Measurements from ENCODE around the gene MARCO. TPM values are rescaled to one million over a fixed set of nuclear protein-coding genes. Genes with fewer than 3 reads are reported as not detected.

The MARCO gene
- total RNA-seq, 1 experiment from 2014 or later: not detected

- no peak for DNase-seq (ENCODE audit: low spot score)
These were observed 62.6 kb downstream of the MARCO start for GRCh38 chr2:119004602-119005001.

GRCh38 chr2:119005051-119005450 is 63.1 kb downstream of the MARCO start:
- DNase-seq (ENCODE audit: low spot score): peak; percentile 44

- DNase-seq (ENCODE audit: low spot score): no peak
These were observed 63.6 kb downstream of the MARCO start for GRCh38 chr2:119005555-119005954.

DNA sequence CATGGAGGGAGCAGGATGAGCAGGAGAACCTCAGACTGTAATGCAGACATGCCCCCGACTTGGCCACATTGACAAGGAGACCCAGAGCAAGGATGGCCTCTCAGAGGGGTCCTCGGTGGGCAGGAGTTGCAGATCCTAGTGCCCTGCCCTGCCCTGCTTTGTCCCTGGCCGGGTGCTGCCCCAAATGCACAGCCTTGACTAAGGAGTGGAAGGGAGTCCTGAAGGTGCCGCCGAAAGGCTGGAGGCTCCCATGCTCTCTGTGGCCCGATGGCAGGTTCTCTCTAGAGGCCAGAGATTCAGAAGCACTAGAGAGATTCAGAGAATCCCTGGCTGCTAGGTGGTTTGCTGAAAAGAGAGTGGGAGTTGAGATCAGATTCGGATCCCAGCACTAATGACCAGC is 64.4 kb downstream of the MARCO start:
- DNase-seq (ENCODE audit: low spot score): no peak

DNA sequence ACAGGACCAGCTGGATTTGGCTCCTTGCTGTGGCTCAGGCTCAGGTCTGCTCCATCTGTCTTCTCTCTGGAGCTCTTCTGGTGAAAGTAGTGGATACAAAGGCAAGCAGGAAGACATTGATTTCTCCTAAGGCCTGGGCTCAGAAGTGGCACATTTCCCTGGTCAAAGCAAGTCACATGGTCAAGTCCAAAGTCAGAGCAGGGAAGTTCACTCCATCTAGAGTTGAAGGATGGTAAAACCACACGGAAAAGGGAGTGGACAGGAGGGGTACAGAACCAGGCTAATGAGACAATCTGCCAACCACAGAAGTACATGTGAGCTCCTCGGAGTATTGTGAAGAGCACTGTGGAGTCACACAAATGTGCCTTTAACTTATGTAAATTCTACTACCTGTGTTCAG is 66.1 kb downstream of the MARCO start:
- DNase-seq (ENCODE audit: low spot score): no peak

DNA sequence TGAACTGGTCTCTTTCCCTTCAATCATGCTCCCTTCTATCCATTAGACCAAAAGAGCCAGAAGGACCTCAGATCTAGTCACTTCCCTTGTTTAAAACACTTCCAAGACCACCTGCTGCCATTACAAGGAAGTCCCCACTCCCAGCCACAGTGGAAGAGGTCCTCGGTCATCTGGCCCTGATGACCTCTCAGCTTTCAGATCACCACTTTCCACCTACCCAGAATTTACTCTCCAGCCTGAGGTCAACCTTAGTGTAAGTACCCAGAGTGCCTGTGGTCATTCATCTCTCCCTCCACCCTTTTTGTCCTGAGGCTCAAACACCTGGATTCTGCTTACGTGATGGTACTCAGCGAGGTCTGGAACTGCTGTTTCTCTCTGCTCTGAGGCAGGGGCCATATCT is 67.1 kb downstream of the MARCO start:
- no peak for DNase-seq (ENCODE audit: low spot score)

- DNase-seq (ENCODE audit: low spot score): no peak
These were observed 68.3 kb downstream of the MARCO start for GRCh38 chr2:119010336-119010735.

DNA sequence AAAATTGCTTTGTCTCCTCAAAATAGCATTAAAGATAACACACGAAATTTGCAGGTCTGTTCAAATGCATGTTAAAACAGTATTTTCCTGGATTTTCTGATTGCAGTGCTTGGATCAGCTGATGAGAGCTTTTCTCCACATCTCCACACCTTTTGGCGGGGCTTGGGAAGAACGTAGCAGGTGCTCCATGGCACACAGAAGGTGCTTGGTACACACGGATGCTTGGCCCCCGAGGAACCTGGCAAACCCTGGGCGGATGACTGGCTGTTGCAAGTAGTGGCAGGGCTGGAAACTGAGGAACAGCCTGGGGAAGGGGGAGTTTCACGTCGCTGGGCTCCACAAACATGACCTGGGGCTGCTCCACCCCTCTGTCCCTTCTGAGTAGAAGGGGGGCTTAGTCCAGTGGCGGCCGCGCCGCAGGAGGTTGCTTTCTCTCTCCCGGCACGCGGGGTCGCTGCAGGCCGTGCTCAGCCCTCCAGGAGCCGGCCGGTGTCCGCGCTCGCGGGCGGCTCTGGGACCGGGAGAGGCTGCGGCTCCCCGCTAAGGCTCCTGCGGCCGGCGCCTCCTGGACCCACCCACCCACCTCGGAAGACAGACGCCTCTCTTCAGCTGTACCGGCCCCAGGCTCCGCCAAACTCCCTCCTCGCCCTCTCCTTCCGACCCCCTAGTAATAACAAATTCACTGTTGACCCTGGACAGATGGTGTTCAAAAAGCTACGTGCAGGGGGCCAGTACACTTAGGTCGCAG is 69.3 kb downstream of the MARCO start:
- DNase-seq (ENCODE audit: low spot score): peak; percentile 27

GRCh38 chr2:119011910-119012209 is 69.9 kb downstream of the MARCO start:
- no peak for DNase-seq (ENCODE audit: low spot score)

DNA sequence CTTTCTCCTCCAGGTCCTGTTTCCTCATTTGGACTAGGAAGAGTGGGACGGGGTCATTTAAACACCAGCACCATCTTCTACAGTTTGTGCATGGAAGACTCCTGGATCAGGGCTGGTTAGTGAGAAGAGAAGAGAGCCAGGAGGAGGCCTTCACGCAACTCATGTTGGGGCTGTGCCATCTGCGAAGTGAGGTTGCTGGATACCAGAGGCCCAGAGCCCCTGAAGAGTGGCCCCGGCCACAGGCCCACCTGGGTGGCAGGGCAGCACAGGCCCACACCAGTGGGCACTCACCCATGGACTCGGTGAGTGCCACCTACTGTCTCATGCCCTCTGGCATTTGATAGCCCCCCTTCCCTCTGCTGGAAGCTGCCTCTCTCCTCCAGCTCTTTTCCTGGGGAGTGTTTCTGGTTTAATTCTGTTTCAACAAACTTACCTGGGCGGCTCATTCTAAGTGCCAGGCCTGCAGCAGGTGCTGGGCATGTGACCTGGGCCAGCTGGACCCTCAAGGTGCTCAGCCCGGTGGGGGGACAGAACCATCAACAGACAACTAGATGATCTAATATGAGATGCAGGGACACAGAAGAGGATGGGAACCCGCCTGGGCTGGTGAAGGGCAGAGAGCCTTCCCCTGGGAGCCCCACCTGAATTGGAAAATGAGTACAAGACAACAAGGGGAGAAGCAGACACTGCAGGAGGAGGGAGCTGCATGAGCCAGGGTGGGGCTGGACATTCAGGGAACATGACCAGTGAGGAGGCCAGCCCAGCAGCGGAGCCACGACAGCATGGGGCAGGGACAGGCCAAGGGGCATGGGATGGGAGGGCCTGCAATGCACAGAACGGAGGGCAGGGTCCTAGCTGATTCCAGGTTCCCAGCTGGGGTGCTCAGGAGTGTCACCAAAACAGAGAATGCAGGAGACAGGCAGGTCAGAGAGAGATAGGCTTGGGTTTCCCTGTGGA is 70.6 kb downstream of the MARCO start:
- no peak for DNase-seq (ENCODE audit: low spot score)

- no peak for DNase-seq (ENCODE audit: low spot score)
These were observed 71.7 kb downstream of the MARCO start for GRCh38 chr2:119013671-119014070.

GRCh38 chr2:119015845-119016244 is 73.9 kb downstream of the MARCO start:
- no peak for DNase-seq (ENCODE audit: low spot score)

DNA sequence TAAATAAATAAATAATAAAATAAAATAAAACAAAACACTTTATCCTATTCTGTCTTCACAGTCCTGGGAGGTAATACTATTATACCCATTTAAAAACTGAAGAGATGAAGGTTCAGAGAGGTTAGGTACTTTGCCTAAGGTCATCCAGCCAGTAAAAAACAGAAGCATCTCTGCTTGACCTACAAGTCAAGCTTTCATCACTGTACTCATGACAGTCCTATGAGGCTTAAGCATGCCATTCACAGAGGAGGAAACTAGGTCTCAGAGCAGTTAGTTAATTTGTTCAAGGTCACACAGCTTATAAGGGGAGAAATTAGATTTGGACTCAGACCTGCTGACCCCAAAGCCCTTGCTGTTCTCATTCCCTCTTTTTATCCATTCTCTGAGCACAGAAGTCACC is 77.5 kb downstream of the MARCO start:
- no peak for DNase-seq (ENCODE audit: low spot score)

DNA sequence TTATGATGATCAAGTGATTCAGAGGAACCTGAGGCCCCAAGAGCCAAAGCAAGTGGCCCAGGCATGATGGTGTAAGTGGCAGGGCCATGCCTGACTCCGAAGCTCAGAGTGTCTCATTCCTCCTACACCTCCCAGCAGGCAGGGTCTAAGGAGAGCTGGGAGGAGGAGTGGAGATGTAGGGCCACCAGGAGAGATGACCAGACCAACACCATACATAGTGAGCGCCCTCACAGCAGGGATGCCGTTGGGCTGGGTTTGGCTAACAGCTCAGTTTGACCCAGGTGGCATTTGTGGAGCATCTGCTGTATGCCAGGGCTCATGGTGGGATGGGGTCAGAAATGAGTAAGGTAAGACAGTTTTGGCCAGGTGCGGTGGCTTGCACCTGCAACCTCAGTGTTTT is 80.7 kb downstream of the MARCO start:
- DNase-seq (ENCODE audit: low spot score): no peak

DNA sequence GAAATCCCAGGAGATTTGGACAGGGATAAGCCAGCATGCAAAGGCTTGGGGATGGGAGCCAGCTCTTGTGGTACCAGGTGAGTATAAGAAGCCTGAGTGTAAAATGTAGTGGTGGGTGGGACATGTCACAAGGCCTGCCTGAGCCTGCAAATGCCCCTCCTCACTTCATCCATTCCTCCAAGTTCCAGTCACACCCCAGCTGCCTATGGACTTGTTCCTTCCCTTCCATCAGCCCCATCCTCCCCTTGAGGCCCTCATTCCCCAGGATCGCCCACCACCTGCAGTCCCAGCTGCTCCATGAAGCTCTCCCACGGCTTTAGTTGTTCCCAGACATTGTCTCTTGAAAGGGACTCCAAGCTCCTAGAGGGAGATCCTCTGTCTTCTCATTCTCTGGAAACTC is 81.5 kb downstream of the MARCO start:
- DNase-seq (ENCODE audit: low spot score): no peak

DNA sequence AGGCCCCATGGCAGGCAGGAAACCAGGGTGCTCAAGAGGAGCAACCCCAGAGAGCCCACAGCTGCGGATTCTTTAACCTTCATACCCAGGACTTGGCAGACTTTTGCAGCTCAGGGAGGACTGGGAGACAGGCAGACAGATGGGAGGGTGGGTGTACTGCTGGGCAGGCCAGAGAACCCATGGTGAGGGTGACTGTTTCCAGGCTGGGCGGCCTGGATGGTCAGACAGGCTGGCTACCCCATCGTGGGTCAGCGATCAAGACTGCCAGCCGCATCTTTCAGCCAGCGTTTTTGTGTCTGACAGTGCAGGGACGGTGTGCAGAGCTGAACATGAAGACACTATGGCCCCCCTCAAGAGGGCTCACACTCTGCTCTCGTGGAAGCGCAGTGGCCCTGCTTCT is 82.2 kb downstream of the MARCO start:
- DNase-seq (ENCODE audit: low spot score): no peak

GRCh38 chr2:119024568-119024967 is 82.6 kb downstream of the MARCO start:
- DNase-seq (ENCODE audit: low spot score): no peak

- no peak for DNase-seq (ENCODE audit: low spot score)
These were observed 83.0 kb downstream of the MARCO start for GRCh38 chr2:119025013-119025412.

DNA sequence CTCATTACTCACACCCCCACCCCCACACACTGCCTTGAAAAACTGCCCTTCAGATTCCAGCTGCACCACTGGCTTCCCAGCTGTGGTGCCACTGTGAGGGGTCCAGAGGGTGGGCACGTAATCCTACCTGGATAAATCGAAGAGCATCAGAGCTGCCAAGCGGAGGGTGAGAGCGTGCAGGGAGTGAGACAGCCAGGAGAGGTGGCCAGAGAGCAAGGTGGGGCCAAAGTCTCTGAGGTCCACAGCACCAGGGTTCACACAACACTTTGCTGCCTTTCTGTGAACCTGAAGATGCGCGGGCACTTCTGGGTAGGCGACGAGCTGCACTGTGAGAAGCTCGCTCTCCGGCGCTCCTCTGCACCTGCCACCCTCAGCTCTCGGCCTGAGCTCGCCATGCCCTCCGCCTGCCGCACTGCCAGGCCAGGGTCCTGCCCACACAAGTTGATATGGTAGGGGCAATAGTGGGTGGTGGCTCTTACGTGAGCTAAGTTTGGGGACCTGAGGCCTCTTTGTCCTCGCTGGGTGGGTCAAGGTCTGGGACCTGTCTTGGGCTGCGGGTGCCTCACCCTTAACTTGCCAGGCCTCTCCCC is 83.9 kb downstream of the MARCO start:
- no peak for DNase-seq (ENCODE audit: low spot score)

GRCh38 chr2:119026890-119027289 is 84.9 kb downstream of the MARCO start:
- no peak for DNase-seq (ENCODE audit: low spot score)

GRCh38 chr2:119028327-119029174 is 86.6 kb downstream of the MARCO start:
- DNase-seq (ENCODE audit: low spot score): peak; percentile 59

- DNase-seq (ENCODE audit: low spot score): no peak
These were observed 87.3 kb downstream of the MARCO start for GRCh38 chr2:119029297-119029696.

Measured in A172 (cell line).